ENCODE data around the gene NR1H4. TPM values are rescaled to one million over a fixed set of nuclear protein-coding genes. Genes with fewer than 3 reads are reported as not detected.

Gene NR1H4
- total and polyA plus RNA-seq, 2 donors (not counting 1 experiment from before 2014, with no cell fraction given) = not detected

DNA sequence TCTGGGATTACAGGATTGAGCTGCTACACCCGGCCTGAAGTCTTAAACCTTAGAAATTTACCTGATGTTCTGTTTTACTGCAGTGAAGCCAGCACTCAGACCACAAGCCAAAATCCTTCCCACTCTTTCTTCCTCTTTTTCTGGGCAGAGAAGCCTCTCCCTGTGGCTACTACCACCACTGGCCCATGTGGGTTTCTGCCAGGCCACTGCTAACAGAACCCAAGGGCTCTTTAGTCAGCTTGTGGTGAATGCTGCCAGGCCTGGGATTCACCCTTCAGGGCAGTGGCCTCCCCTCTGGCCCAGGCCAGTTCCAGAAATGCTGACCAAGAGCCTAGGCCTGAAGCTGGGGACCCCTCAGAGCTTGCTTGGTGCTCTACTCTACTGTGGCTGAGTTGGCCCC lies 135.1 kb downstream of the NR1H4 start:
- ChIA-PET CTCF (no interaction called here), POLR2A (no interaction called here)
- Histone ChIP-seq H2AFZ (ENCODE audit: insufficient read depth, low read depth, low read length, poor library complexity, severe bottlenecking) (no peak overlapping the region), H3K36me3 (replicated peaks in 1 of 2; ENCODE audit: control extremely low read depth in 1 of 2, control insufficient read depth in 1 of 2, extremely low read depth in 1 of 2, insufficient read depth in 2 of 2, low read length in 1 of 2) (no peaks in the 10 kb centered on the region), H3K4me3 (ENCODE audit: control extremely low read depth in 1 of 5, extremely low read depth in 1 of 5, insufficient read depth in 1 of 5, low read depth in 2 of 5, low read length in 4 of 5) (no peak overlapping the region), H4K20me1 (ENCODE audit: control insufficient read depth, insufficient read depth, low read length, poor library complexity, severe bottlenecking) (no peaks in the 10 kb centered on the region), H3K27ac (ENCODE audit: low read length in 2 of 2) (no peak overlapping the region), H3K4me2 (replicated peaks; ENCODE audit: low read depth, low read length, poor library complexity, severe bottlenecking) (no peak overlapping the region), H3K9ac (ENCODE audit: low read length) (no peak overlapping the region), H3K4me1 (ENCODE audit: control insufficient read depth in 2 of 2, insufficient read depth in 2 of 2, low read length in 2 of 2) (no peaks in the 10 kb centered on the region), H3K9me3 (ENCODE audit: control extremely low read depth in 1 of 3, control insufficient read depth in 2 of 3, insufficient read depth in 1 of 3, low read length in 2 of 3) (no peaks in the 10 kb centered on the region), H3K79me2 (ENCODE audit: control insufficient read depth, insufficient read depth, low read length) (no peaks in the 10 kb centered on the region), H3K27me3 (replicated peaks in 1 of 4; ENCODE audit: control extremely low read depth in 1 of 4, control insufficient read depth in 3 of 4, insufficient read depth in 4 of 4, low read length in 3 of 4) (no peaks in the 10 kb centered on the region)
- H3K4me1 Mint-ChIP-seq = no peaks in the 10 kb centered on the region
- ATAC-seq (ENCODE audit: low read depth) (no peak), DNase-seq (no peak)
- intact Hi-C loops (cut with micrococcal nuclease) = no loop called here
- TF ChIP-seq CTCF (IDR thresholded peaks at IDR 0.05) (no peak), EZH2 (IDR thresholded peaks at IDR 0.05; ENCODE audit: borderline replicate concordance, insufficient read depth, low read depth, low read length, poor library complexity, severe bottlenecking) (no peak)
- H3K9me3 Mint-ChIP-seq (ENCODE audit: insufficient read depth) = no peaks in the 10 kb centered on the region
- no peak overlapping the region for H3K27ac Mint-ChIP-seq
- WGBS (ENCODE audit: insufficient coverage) = 54% methylated on average over 1 of the region's 1 CpG
- H3K4me3 Mint-ChIP-seq = no peak overlapping the region
- H3K27me3 Mint-ChIP-seq = no peaks in the 10 kb centered on the region

- TF ChIP-seq EZH2 (IDR thresholded peaks at IDR 0.05; ENCODE audit: borderline replicate concordance, insufficient read depth, low read depth, low read length, poor library complexity, severe bottlenecking) (no peak), CTCF (IDR thresholded peaks at IDR 0.05) (no peak)
- Mint-ChIP-seq H3K27me3 (no peaks in the 10 kb centered on the region), H3K9me3 (ENCODE audit: insufficient read depth) (no peaks in the 10 kb centered on the region), H3K27ac (no peak overlapping the region), H3K4me1 (no peaks in the 10 kb centered on the region), H3K4me3 (no peak overlapping the region)
- Histone ChIP-seq H3K4me1 (ENCODE audit: control insufficient read depth in 2 of 2, insufficient read depth in 2 of 2, low read length in 2 of 2) (no peaks in the 10 kb centered on the region), H3K79me2 (ENCODE audit: control insufficient read depth, insufficient read depth, low read length) (no peaks in the 10 kb centered on the region), H4K20me1 (ENCODE audit: control insufficient read depth, insufficient read depth, low read length, poor library complexity, severe bottlenecking) (no peaks in the 10 kb centered on the region), H3K27me3 (replicated peaks in 1 of 4; ENCODE audit: control extremely low read depth in 1 of 4, control insufficient read depth in 3 of 4, insufficient read depth in 4 of 4, low read length in 3 of 4) (no peaks in the 10 kb centered on the region), H3K36me3 (replicated peaks in 1 of 2; ENCODE audit: control extremely low read depth in 1 of 2, control insufficient read depth in 1 of 2, extremely low read depth in 1 of 2, insufficient read depth in 2 of 2, low read length in 1 of 2) (no peaks in the 10 kb centered on the region), H2AFZ (ENCODE audit: insufficient read depth, low read depth, low read length, poor library complexity, severe bottlenecking) (no peak overlapping the region), H3K4me3 (ENCODE audit: control extremely low read depth in 1 of 5, extremely low read depth in 1 of 5, insufficient read depth in 1 of 5, low read depth in 2 of 5, low read length in 4 of 5) (no peak overlapping the region), H3K9me3 (ENCODE audit: control extremely low read depth in 1 of 3, control insufficient read depth in 2 of 3, insufficient read depth in 1 of 3, low read length in 2 of 3) (no peaks in the 10 kb centered on the region), H3K27ac (ENCODE audit: low read length in 2 of 2) (no peak overlapping the region), H3K9ac (ENCODE audit: low read length) (no peak overlapping the region), H3K4me2 (replicated peaks; ENCODE audit: low read depth, low read length, poor library complexity, severe bottlenecking) (no peak overlapping the region)
- intact Hi-C loops (cut with micrococcal nuclease) = no loop called here
- POLR2A ChIA-PET = no interaction called here
- ATAC-seq (ENCODE audit: low read depth) (no peak), DNase-seq (no peak)
- CTCF ChIA-PET = no interaction called here
- no CpG with 5 or more reads among the region's 4 CpGs for WGBS (ENCODE audit: insufficient coverage)
Measured at GRCh38 chr12:100610666-100611430, 137.2 kb downstream of the NR1H4 start.
